Caco-2 (cell line): ENCODE results near the gene ONECUT1. TPM values are rescaled to one million over a fixed set of nuclear protein-coding genes. Genes with fewer than 3 reads are reported as not detected.

ENCODE experiments used
- BruUV-seq: library from RNA; stranded (reverse); fragments of 400-500 nt; replicated peaks from 2 replicates; lab custom pipeline; 2021; lab: Mats Ljungman, UMichigan
- CTCF ChIA-PET: fragments of 300-600 bp; sonication (Branson Sonifier 250); formaldehyde crosslinking; loops from one replicate; lab custom pipeline; 2022; ENCODE audit warnings: antibody characterized with exemption; lab: Charles Lee
- POLR2A ChIA-PET: fragments of 300-600 bp; sonication (Branson Sonifier 250); formaldehyde crosslinking; loops from one replicate; lab custom pipeline; 2022; ENCODE audit warnings: antibody characterized with exemption; lab: Charles Lee
- DNase-seq, 2 experiments: peaks; one replicate each; pipeline versions ENCODE4 v3.0.0 to v3.0.0-alpha.2; 2020 to 2022
- H3K27me3 ChIP-seq: replicated peaks from 2 replicates; pipeline ENCODE4 v1.6.0; 2011; ENCODE audit warnings: low read length; ENCODE audit not compliant: control insufficient read depth, insufficient read depth
- H3K36me3 ChIP-seq: 2 replicates; pipeline ENCODE4 v1.5.1; 2011; ENCODE audit warnings: low read length; ENCODE audit not compliant: control insufficient read depth, insufficient read depth
- H3K4me1 ChIP-seq: fragments of 250-450 bp; sonication (Bioruptor Pico); 2 replicates; pipeline ENCODE4 v1.5.1; 2020; ENCODE audit warnings: mild to moderate bottlenecking
- H3K4me3 ChIP-seq: 2 replicates; pipeline ENCODE4 v1.5.1; 2011; ENCODE audit warnings: low read depth, mild to moderate bottlenecking, control low read depth, low read length
- H3K9me3 ChIP-seq: fragments of 250-450 bp; sonication (Bioruptor Pico); 2 replicates; pipeline ENCODE4 v1.5.1; 2020; ENCODE audit warnings: mild to moderate bottlenecking, moderate library complexity
- H3K27ac Mint-ChIP-seq: one replicate; pipeline ENCODE4 v1.8.0; 2022; ENCODE audit warnings: mixed read lengths; ENCODE audit not compliant: unreplicated experiment
- H3K27me3 Mint-ChIP-seq: one replicate; pipeline ENCODE4 v1.8.0; 2022; ENCODE audit warnings: mixed read lengths; ENCODE audit not compliant: insufficient read depth, unreplicated experiment
- H3K36me3 Mint-ChIP-seq: one replicate; pipeline ENCODE4 v1.8.0; 2022; ENCODE audit warnings: mild to moderate bottlenecking, mixed read lengths; ENCODE audit not compliant: insufficient read depth, unreplicated experiment
- H3K4me1 Mint-ChIP-seq: one replicate; pipeline ENCODE4 v1.8.0; 2022; ENCODE audit warnings: low read depth, mixed read lengths; ENCODE audit not compliant: unreplicated experiment
- H3K4me3 Mint-ChIP-seq: one replicate; pipeline ENCODE4 v1.8.0; 2022; ENCODE audit warnings: mild to moderate bottlenecking, moderate library complexity, mixed read lengths; ENCODE audit not compliant: unreplicated experiment
- H3K9me3 Mint-ChIP-seq: one replicate; pipeline ENCODE4 v1.8.0; 2022; ENCODE audit warnings: mixed read lengths; ENCODE audit not compliant: unreplicated experiment
- CTCF ChIP-seq, 2 experiments: fragments of 200-600 bp in 1 of 2; IDR thresholded peaks; 1 replicate in 1 of 2; 2 replicates in 1 of 2; pipeline versions ENCODE4 v1.5.1 to v1.8.0; 2011 to 2022; ENCODE audit warnings: antibody characterized with exemption in 1 of 2, control low read depth in 1 of 2, inconsistent platforms in 1 of 2, low read depth in 1 of 2, low read length in 1 of 2, mild to moderate bottlenecking in 1 of 2, moderate library complexity in 1 of 2; ENCODE audit not compliant: insufficient read depth in 1 of 2, severe bottlenecking in 1 of 2, unreplicated experiment in 1 of 2
- intact Hi-C: fragments of 100-400 bp; cut with micrococcal nuclease; formaldehyde crosslinking; loops from one replicate; pipeline ENCODE4 v1.10.0; 2022; ENCODE audit not compliant: unreplicated experiment
- total RNA-seq: library from RNA; stranded (reverse); gene quantifications from 2 replicates; pipeline ENCODE4 v1.2.3, GENCODE V29; 2022

The ONECUT1 gene
- total RNA-seq, 1 experiment from 2014 or later = 0.68 TPM

GRCh38 chr15:52731004-52731403 is 59.1 kb downstream of the ONECUT1 start:
- H3K4me3 Mint-ChIP-seq = no peak overlapping the region
- POLR2A ChIA-PET = no interaction called here
- H3K4me1 Mint-ChIP-seq = no peaks in the 10 kb centered on the region
- BruUV-seq = no TSS peak
- H3K36me3 ChIP-seq = no peaks in the 10 kb centered on the region
- H3K27ac Mint-ChIP-seq = no peak overlapping the region
- no peaks in the 10 kb centered on the region for H3K27me3 ChIP-seq
- no peaks in the 10 kb centered on the region for H3K4me1 ChIP-seq
- CTCF ChIA-PET = interaction anchor here (0.6 kb wide), 2 partner anchors 207 to 295 kb away, joined by 4 to 6 read pairs; no protein-coding TSS in a partner anchor
- DNase-seq = no peak
- H3K9me3 ChIP-seq = no peaks in the 10 kb centered on the region
- no peak for TF ChIP-seq CTCF (IDR thresholded peaks at IDR 0.05; ENCODE audit: insufficient read depth in 1 of 2, low read depth in 1 of 2, low read length in 1 of 2, severe bottlenecking in 1 of 2, unreplicated experiment in 1 of 2)
- H3K4me3 ChIP-seq = no peak overlapping the region
- intact Hi-C loops = no loop called here
- H3K27me3 Mint-ChIP-seq = no peaks in the 10 kb centered on the region
- H3K36me3 Mint-ChIP-seq = no peaks in the 10 kb centered on the region
- no peaks in the 10 kb centered on the region for H3K9me3 Mint-ChIP-seq

- Histone ChIP-seq H3K9me3 (no peaks in the 10 kb centered on the region), H3K36me3 (no peaks in the 10 kb centered on the region), H3K4me1 (no peaks in the 10 kb centered on the region), H3K27me3 (no peaks in the 10 kb centered on the region), H3K4me3 (no peak overlapping the region)
- no peaks in the 10 kb centered on the region for H3K36me3 Mint-ChIP-seq
- H3K27me3 Mint-ChIP-seq = no peaks in the 10 kb centered on the region
- TF ChIP-seq CTCF (IDR thresholded peaks at IDR 0.05; ENCODE audit: insufficient read depth in 1 of 2, low read depth in 1 of 2, low read length in 1 of 2, severe bottlenecking in 1 of 2, unreplicated experiment in 1 of 2) = no peak
- H3K27ac Mint-ChIP-seq = no peak overlapping the region
- intact Hi-C loops = no loop called here
- POLR2A ChIA-PET = interaction anchor here (0.6 kb wide), 1 partner anchor 618 kb away, joined by 3 read pairs; no protein-coding TSS in a partner anchor
- no peaks in the 10 kb centered on the region for H3K9me3 Mint-ChIP-seq
- DNase-seq = no peak
- no peak overlapping the region for H3K4me3 Mint-ChIP-seq
- no peaks in the 10 kb centered on the region for H3K4me1 Mint-ChIP-seq
- CTCF ChIA-PET = interaction anchor here (0.6 kb wide), 1 partner anchor 207 kb away, joined by 6 read pairs; no protein-coding TSS in a partner anchor
- BruUV-seq = no TSS peak
Measured at GRCh38 chr15:52730594-52730993, 59.5 kb downstream of the ONECUT1 start.

GRCh38 chr15:52730173-52730572 is 60.0 kb downstream of the ONECUT1 start:
- BruUV-seq = no TSS peak
- H3K4me3 ChIP-seq = no peak overlapping the region
- no peaks in the 10 kb centered on the region for H3K9me3 ChIP-seq
- H3K4me3 Mint-ChIP-seq = no peak overlapping the region
- intact Hi-C loops = no loop called here
- peaks cover 3% of the 10 kb centered on the region for H3K9me3 Mint-ChIP-seq
- ChIA-PET CTCF (interaction anchor here (0.6 kb wide), 1 partner anchor 207 kb away, joined by 6 read pairs; no protein-coding TSS in a partner anchor), POLR2A (interaction anchor here (0.6 kb wide), 1 partner anchor 618 kb away, joined by 3 read pairs; no protein-coding TSS in a partner anchor)
- H3K27me3 Mint-ChIP-seq = no peaks in the 10 kb centered on the region
- H3K36me3 ChIP-seq = no peaks in the 10 kb centered on the region
- H3K27ac Mint-ChIP-seq = no peak overlapping the region
- no peaks in the 10 kb centered on the region for H3K4me1 Mint-ChIP-seq
- no peaks in the 10 kb centered on the region for H3K27me3 ChIP-seq
- H3K36me3 Mint-ChIP-seq = no peaks in the 10 kb centered on the region
- H3K4me1 ChIP-seq = no peaks in the 10 kb centered on the region
- no peak for TF ChIP-seq CTCF (IDR thresholded peaks at IDR 0.05; ENCODE audit: insufficient read depth in 1 of 2, low read depth in 1 of 2, low read length in 1 of 2, severe bottlenecking in 1 of 2, unreplicated experiment in 1 of 2)
- no peak for DNase-seq
